Neural crest cell (in vitro differentiated cells): ENCODE measurements around the gene CYTH1. TPM values are rescaled to one million over a fixed set of nuclear protein-coding genes. Genes with fewer than 3 reads are reported as not detected.

ENCODE experiments used
- DNase-seq: peaks from one replicate; pipeline ENCODE4 v3.0.0; 2021; ENCODE audit warnings: low read depth, mixed read lengths, low spot score
- H3K27ac Mint-ChIP-seq: one replicate; pipeline ENCODE4 v1.8.0; 2021; ENCODE audit warnings: mild to moderate bottlenecking, mixed read lengths; ENCODE audit not compliant: unreplicated experiment
- H3K27me3 Mint-ChIP-seq: 2 replicates; pipeline ENCODE4 v1.8.0; 2021; ENCODE audit warnings: low read depth, mild to moderate bottlenecking, mixed read lengths
- H3K36me3 Mint-ChIP-seq: 2 replicates; pipeline ENCODE4 v1.8.0; 2021; ENCODE audit warnings: low read depth, mild to moderate bottlenecking, mixed read lengths
- H3K4me1 Mint-ChIP-seq: 2 replicates; pipeline ENCODE4 v1.8.0; 2021; ENCODE audit warnings: mixed read lengths
- H3K4me3 Mint-ChIP-seq: one replicate; pipeline ENCODE4 v1.8.0; 2021; ENCODE audit warnings: mild to moderate bottlenecking, mixed read lengths
- H3K9me3 Mint-ChIP-seq: 2 replicates; pipeline ENCODE4 v1.8.0; 2021; ENCODE audit warnings: mixed read lengths
- total RNA-seq: library from RNA; stranded (reverse); gene quantifications from 2 replicates; pipeline ENCODE4 v1.2.1, GENCODE V29; 2021
- TF ChIP-seq, protein P1 (sequence below): fragments of 200-600 bp; sonication (generic); conservative IDR thresholded peaks from 2 replicates; pipeline ENCODE4 v1.5.0; 2021; ENCODE audit warnings: antibody characterized with exemption, mild to moderate bottlenecking

The CYTH1 gene
- total RNA-seq, 1 donor from 2014 or later, result 26.8 TPM

DNA sequence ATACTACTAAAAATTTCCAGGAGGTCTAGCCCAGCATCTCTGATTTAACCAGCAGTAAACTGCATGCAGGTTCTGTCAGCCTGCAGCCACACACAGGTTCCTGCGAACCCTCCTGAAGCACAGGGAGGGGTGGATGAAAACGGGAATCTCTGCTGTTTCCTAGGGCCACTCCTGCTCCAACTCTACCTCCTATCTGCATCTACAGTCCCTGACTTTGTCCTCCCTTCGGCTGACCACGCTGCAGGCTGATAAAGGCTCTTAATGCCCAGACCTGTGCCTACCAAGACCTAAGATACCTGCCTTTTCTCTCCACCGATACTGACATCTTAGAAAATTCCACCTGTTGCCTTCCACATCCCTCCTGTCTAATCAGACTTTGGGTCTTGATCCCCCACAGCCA, 50.2 kb downstream of the CYTH1 start:
- no peak for DNase-seq
- H3K4me1 Mint-ChIP-seq, result peaks cover 7% of the 10 kb centered on the region
- no peaks in the 10 kb centered on the region for H3K27me3 Mint-ChIP-seq
- H3K36me3 Mint-ChIP-seq, result no peaks in the 10 kb centered on the region
- H3K27ac Mint-ChIP-seq, result no peak overlapping the region
- H3K4me3 Mint-ChIP-seq, result no peak overlapping the region
- no peaks in the 10 kb centered on the region for H3K9me3 Mint-ChIP-seq
- TF ChIP-seq, protein P1, sequence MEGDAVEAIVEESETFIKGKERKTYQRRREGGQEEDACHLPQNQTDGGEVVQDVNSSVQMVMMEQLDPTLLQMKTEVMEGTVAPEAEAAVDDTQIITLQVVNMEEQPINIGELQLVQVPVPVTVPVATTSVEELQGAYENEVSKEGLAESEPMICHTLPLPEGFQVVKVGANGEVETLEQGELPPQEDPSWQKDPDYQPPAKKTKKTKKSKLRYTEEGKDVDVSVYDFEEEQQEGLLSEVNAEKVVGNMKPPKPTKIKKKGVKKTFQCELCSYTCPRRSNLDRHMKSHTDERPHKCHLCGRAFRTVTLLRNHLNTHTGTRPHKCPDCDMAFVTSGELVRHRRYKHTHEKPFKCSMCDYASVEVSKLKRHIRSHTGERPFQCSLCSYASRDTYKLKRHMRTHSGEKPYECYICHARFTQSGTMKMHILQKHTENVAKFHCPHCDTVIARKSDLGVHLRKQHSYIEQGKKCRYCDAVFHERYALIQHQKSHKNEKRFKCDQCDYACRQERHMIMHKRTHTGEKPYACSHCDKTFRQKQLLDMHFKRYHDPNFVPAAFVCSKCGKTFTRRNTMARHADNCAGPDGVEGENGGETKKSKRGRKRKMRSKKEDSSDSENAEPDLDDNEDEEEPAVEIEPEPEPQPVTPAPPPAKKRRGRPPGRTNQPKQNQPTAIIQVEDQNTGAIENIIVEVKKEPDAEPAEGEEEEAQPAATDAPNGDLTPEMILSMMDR, result no peak

DNA sequence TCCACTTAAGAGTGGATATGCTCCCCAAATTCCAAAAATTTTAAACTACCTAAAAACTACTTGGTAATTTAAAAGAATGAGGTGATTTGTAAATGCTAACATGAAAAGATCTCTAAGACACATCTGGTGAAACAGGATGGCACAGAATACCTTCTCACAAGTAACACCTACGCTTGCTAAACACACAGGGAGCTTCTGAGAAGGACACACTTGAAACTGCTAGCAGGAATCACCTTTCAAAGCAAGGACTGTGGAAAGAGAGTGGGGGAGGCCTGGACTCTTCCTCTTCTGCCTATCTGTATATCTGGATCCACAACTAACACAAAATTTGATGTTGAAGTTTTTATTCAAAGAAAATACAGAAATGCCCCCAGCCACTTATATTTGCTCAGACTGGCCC, 52.4 kb downstream of the CYTH1 start:
- H3K4me1 Mint-ChIP-seq, result peaks cover 24% of the 10 kb centered on the region
- no peak for DNase-seq
- no peak overlapping the region for H3K27ac Mint-ChIP-seq
- H3K36me3 Mint-ChIP-seq, result no peaks in the 10 kb centered on the region
- no peak overlapping the region for H3K4me3 Mint-ChIP-seq
- no peaks in the 10 kb centered on the region for H3K9me3 Mint-ChIP-seq
- no peaks in the 10 kb centered on the region for H3K27me3 Mint-ChIP-seq
- TF ChIP-seq, protein P1, result no peak

DNA sequence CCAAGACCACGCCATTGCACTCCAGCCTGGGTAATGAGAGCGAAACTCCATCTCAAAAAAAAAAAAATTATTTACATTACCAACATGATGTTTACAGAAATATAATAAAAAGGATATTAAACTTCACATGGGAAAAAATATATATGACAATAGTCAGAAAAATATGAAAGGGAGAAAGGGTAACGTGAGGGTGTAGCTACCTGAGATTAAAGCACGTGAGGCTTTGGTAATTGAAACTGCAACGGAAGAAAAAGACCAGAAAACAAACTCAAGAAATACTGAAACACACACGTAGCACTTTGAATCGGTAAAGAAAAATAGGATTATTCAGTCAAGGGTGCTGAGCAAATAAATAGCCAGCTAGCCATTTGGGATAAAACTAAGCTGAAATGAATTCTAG, 53.6 kb downstream of the CYTH1 start:
- no peaks in the 10 kb centered on the region for H3K9me3 Mint-ChIP-seq
- no peaks in the 10 kb centered on the region for H3K36me3 Mint-ChIP-seq
- H3K4me3 Mint-ChIP-seq, result no peak overlapping the region
- H3K27ac Mint-ChIP-seq, result no peak overlapping the region
- H3K27me3 Mint-ChIP-seq, result no peaks in the 10 kb centered on the region
- TF ChIP-seq, protein P1, result no peak
- peaks cover 35% of the 10 kb centered on the region for H3K4me1 Mint-ChIP-seq
- DNase-seq, result no peak

DNA sequence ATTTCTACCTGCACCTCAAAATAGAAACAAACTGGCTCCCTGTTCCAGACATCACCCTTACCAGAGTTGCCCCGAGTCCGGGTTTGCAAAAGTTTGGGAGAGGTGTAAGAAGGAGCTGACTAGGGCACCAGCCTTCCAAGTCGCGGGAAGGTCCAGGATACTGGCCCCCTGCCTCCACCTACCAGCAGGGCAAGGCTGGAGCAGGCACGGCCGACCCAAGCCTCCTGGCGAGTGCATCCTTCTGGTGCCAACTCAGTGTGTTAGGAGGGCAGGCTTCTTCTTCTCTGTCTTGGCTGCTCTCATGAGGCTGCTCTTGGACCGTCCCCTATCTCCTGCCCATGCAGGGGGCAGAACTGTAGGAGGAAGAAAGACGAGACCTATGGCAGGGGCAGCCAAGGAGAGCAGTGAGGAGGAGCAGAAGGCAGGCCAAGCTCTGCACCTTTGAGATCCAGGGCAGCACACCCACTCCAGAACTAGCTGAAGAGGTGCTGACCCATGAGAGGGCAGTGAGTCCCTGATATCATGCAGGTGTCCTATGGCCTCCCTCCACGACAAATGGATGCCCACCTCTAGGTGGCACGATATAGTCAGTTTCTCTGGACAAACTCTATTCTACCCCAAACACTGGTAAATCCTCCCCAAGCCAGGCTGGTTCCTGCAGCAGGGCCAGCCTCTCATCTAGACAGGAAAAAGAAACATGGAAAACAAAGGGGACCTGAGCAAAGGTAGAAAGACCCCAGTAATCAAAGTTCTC, 54.4 kb downstream of the CYTH1 start:
- Mint-ChIP-seq H3K4me1 (peaks cover 43% of the 10 kb centered on the region), H3K27me3 (no peaks in the 10 kb centered on the region), H3K27ac (no peak overlapping the region), H3K4me3 (no peak overlapping the region), H3K9me3 (no peaks in the 10 kb centered on the region), H3K36me3 (no peaks in the 10 kb centered on the region)
- no peak for DNase-seq
- TF ChIP-seq, protein P1, result no peak

DNA sequence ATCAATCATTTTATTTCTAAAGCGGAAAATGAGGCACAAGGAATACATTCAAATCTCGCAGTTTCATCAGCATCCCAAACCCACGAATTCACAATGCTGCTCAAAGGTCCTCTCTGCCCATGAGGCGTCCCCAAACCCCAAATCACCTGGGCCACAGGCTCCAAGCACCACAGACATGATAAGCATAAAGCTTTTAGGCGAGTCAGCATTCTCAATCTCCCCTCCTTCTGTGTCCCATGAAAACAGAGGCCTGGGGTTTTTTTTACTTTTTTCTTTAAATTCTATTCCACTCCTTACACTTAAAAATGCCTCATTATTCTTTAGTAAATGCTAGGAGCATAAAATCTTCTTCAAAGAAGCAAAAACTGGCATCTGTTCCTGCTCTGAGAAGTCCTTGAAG, 55.0 kb downstream of the CYTH1 start:
- no peak for DNase-seq
- peaks cover 47% of the 10 kb centered on the region for H3K4me1 Mint-ChIP-seq
- H3K4me3 Mint-ChIP-seq, result no peak overlapping the region
- H3K27me3 Mint-ChIP-seq, result no peaks in the 10 kb centered on the region
- TF ChIP-seq, protein P1, result no peak
- H3K36me3 Mint-ChIP-seq, result no peaks in the 10 kb centered on the region
- H3K27ac Mint-ChIP-seq, result no peak overlapping the region
- H3K9me3 Mint-ChIP-seq, result no peaks in the 10 kb centered on the region
